Epithelial cell of proximal tubule (primary cell): Measurements from ENCODE around the gene LRIG2. TPM values are rescaled to one million over a fixed set of nuclear protein-coding genes. Genes with fewer than 3 reads are reported as not detected.

Experiments used
- DNase-seq: peaks from one replicate; pipeline ENCODE4 v3.0.0-alpha.2; 2011; ENCODE audit warnings: low read depth
- H3K4me3 ChIP-seq: 2 replicates; pipeline ENCODE4 v1.5.1; 2011; ENCODE audit warnings: low read depth, mild to moderate bottlenecking, low read length
- CTCF ChIP-seq: conservative IDR thresholded peaks from 2 replicates; pipeline ENCODE4 v1.5.1; 2012; ENCODE audit warnings: low read depth, mild to moderate bottlenecking, low read length
- total RNA-seq: library from RNA; depleted of rRNA; stranded (reverse); fragments of >200 nt; gene quantifications from 2 replicates; pipeline ENCODE4 v1.2.3, GENCODE V29; 2015

LRIG2 gene
- total RNA-seq, 1 donor from 2014 or later: 3.9 TPM

- no peak overlapping the region for H3K4me3 ChIP-seq
- no peak for TF ChIP-seq CTCF
- no peak for DNase-seq
Observed at GRCh38 chr1:113106910-113107309, 33.9 kb downstream of the LRIG2 start.

DNA sequence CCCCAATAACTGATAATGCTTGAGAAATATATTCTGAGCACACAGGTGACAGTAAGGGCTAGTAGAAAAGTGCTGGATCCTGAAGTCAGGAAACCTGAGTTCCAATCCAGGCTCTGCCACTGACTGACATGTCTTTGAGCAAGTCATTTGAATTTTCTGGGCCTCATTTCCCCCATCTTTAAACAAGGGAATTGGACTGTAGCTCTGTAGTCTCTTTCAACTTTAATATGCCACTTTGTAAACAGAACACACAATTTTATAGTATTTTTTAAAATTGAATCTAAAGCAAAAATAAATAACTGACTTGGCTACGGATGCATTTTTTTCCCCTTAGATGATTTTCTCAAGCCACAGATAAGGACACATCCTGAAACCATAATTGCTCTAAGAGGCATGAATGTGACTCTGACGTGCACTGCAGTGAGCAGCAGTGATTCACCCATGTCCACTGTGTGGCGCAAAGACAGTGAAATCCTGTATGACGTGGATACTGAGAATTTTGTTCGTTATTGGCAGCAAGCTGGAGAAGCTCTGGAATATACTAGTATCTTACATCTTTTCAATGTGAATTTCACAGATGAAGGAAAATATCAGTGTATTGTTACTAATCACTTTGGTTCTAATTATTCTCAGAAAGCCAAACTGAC, 37.0 kb downstream of the LRIG2 start:
- no peak for TF ChIP-seq CTCF
- no peak overlapping the region for H3K4me3 ChIP-seq
- DNase-seq: no peak

GRCh38 chr1:113118266-113118665, 45.3 kb downstream of the LRIG2 start:
- no peak overlapping the region for H3K4me3 ChIP-seq
- no peak for DNase-seq
- no peak for TF ChIP-seq CTCF

GRCh38 chr1:113123737-113124136, 50.7 kb downstream of the LRIG2 start:
- no peak for DNase-seq
- H3K4me3 ChIP-seq: no peak overlapping the region
- TF ChIP-seq CTCF: no peak

DNA sequence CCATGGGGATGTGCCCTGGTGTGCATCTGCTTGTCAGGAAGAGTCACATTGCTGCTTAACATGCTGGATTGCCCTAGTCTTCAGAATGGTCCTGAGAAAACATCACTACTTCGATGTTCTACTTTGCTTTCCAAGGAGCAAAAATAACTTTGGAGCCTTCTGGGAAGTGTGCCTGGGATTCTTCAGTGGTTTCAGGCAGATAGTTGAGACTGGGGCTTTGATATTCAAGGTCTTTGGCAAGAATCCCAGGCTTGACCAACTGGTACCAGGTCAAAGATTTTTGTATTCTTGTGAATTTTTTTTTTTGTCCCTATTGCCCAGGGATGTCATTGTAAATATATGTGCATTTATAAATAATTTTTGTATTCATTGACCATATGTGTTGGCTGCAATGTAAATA, 51.4 kb downstream of the LRIG2 start:
- no peak for TF ChIP-seq CTCF
- DNase-seq: no peak
- no peak overlapping the region for H3K4me3 ChIP-seq

- DNase-seq: no peak
- no peak overlapping the region for H3K4me3 ChIP-seq
- no peak for TF ChIP-seq CTCF
Observed at GRCh38 chr1:113125517-113125916, 52.5 kb downstream of the LRIG2 start.

- DNase-seq: no peak
- TF ChIP-seq CTCF: no peak
- no peak overlapping the region for H3K4me3 ChIP-seq
Observed at GRCh38 chr1:113126207-113126606, 53.2 kb downstream of the LRIG2 start.
